ENCODE results near the gene PDK4. TPM values are rescaled to one million over a fixed set of nuclear protein-coding genes. Genes with fewer than 3 reads are reported as not detected.

Gene PDK4
- total RNA-seq, 4 donors from 2014 or later: 134 to 510 (median 273) TPM

DNA sequence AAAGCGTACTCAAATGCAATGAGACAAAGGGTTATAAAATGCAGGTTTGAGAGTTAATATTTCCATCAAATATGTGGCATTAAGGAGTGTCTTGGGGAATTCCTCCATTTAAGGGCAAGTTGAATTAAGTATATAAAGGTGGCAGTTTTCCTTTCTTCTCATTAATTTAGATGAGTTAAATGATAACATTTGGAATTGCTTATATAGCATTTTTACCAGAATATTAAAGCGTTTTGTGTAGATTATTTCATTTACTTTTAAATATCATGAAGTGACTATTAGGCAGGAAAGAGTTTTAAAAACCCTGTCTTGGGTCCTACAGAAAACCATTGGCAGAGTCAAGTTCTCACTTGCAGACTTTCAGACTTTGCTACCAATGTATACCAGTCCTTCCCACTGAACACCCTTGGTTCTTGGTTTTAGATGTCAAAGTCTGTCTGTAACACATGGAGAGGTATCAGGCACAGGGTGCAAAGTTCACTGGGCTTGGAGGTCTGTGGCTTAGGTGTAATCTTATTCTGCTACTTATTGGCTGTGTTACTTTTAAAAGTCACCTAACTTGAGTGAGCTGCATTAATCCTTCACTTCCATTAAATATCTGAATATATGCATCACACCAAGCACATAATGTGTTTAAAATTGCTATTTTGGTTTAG, 59.5 kb downstream of the PDK4 start:
- Histone ChIP-seq H3K36me3 (no peaks in the 10 kb centered on the region), H3K9me3 (no peaks in the 10 kb centered on the region), H3K27me3 (no peaks in the 10 kb centered on the region), H3K27ac (no peak overlapping the region), H3K4me1 (no peaks in the 10 kb centered on the region), H3K4me3 (no peak overlapping the region)
- DNase-seq: peak; percentile 26
- TF ChIP-seq EP300 (IDR thresholded peaks at IDR 0.05; ENCODE audit: low read depth) (no peak), POLR2AphosphoS5 (IDR thresholded peaks at IDR 0.05) (no peak), POLR2A (IDR thresholded peaks at IDR 0.05) (no peak)
- TF ChIP-seq, protein P1, sequence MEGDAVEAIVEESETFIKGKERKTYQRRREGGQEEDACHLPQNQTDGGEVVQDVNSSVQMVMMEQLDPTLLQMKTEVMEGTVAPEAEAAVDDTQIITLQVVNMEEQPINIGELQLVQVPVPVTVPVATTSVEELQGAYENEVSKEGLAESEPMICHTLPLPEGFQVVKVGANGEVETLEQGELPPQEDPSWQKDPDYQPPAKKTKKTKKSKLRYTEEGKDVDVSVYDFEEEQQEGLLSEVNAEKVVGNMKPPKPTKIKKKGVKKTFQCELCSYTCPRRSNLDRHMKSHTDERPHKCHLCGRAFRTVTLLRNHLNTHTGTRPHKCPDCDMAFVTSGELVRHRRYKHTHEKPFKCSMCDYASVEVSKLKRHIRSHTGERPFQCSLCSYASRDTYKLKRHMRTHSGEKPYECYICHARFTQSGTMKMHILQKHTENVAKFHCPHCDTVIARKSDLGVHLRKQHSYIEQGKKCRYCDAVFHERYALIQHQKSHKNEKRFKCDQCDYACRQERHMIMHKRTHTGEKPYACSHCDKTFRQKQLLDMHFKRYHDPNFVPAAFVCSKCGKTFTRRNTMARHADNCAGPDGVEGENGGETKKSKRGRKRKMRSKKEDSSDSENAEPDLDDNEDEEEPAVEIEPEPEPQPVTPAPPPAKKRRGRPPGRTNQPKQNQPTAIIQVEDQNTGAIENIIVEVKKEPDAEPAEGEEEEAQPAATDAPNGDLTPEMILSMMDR (IDR thresholded peaks at IDR 0.05): no peak
- 91 to 100% methylated on average over 2 of the region's 2 CpGs for WGBS, 2 donors (ENCODE audit: low coverage in 1 of 2)
- intact Hi-C loops (cut with DNase I; ENCODE audit: low total_unique reads) (no loop called here), in situ Hi-C loops (cut with MboI; ENCODE audit: low pct_ligation_motif_present in 1 of 4, low pct_unique_long_range_greater_than_20kb in 1 of 4, low sequenced_read_pairs in 3 of 4) (loop anchor here in 1 of 4 donors (10.0 kb wide), 1 partner anchor 138 kb away; no protein-coding TSS in a partner anchor)

DNA sequence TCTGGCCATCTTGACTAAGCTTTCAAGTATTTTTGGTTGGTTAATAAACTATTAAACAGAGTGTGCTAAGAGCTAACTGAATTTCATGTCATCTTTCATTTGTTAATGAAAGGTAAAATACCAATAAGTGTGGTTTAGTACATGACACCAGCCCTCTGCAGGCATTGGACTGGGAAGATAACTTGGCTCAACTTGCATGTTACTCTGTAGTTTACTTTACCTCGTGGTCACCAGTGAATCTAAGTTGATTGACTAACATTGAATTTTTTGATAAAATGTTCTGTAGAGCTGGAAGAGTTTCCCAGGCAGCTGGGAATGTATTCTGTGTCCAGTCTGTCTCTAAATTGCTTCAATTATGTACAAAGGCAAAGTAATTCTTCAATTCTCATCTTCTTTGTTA, 60.7 kb downstream of the PDK4 start:
- DNase-seq: no peak
- in situ Hi-C loops (cut with MboI; ENCODE audit: low pct_ligation_motif_present in 1 of 4, low pct_unique_long_range_greater_than_20kb in 1 of 4, low sequenced_read_pairs in 3 of 4): loop anchor here in 1 of 4 donors (10.0 kb wide), 1 partner anchor 139 kb away; no protein-coding TSS in a partner anchor
- no peak for TF ChIP-seq POLR2AphosphoS5 (IDR thresholded peaks at IDR 0.05)
- TF ChIP-seq EP300 (IDR thresholded peaks at IDR 0.05; ENCODE audit: low read depth): no peak
- TF ChIP-seq, protein P1 (IDR thresholded peaks at IDR 0.05): no peak
- TF ChIP-seq POLR2A (IDR thresholded peaks at IDR 0.05): no peak
- Histone ChIP-seq H3K4me1 (no peaks in the 10 kb centered on the region), H3K4me3 (no peak overlapping the region), H3K27me3 (no peaks in the 10 kb centered on the region), H3K36me3 (no peaks in the 10 kb centered on the region), H3K9me3 (no peaks in the 10 kb centered on the region), H3K27ac (no peak overlapping the region)
- 29 to 34% methylated on average over 1 of the region's 1 CpG for WGBS, 2 donors (ENCODE audit: low coverage in 1 of 2)
- intact Hi-C loops (cut with DNase I; ENCODE audit: low total_unique reads): no loop called here

DNA sequence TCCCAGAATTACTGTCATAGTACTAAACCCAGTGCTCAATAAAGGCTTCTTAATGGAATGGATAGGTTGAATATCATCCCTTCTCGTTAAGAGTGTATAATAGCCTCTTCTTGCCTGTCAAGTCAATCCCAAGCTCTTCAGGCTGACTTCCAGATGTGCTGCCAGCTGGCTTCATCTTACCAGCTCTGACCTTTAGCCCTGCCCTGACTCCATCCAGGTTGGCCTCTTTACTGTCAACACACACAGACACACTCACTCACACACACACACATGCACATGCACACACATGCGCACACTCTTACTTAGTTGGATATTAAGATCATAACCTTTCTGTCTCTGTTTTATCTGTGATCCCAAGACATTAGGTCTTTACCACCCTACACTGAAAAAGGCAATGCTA, 61.5 kb downstream of the PDK4 start:
- no peak overlapping the region for H3K4me3 ChIP-seq
- in situ Hi-C loops (cut with MboI; ENCODE audit: low pct_ligation_motif_present in 1 of 4, low pct_unique_long_range_greater_than_20kb in 1 of 4, low sequenced_read_pairs in 3 of 4) (loop anchor here in 1 of 4 donors (10.0 kb wide), 1 partner anchor 140 kb away; no protein-coding TSS in a partner anchor), intact Hi-C loops (cut with DNase I; ENCODE audit: low total_unique reads) (no loop called here)
- H3K27me3 ChIP-seq: no peaks in the 10 kb centered on the region
- no peak overlapping the region for H3K27ac ChIP-seq
- 13 to 65% methylated on average over 1 to 2 of the region's 2 CpGs for WGBS, 2 donors (ENCODE audit: low coverage in 1 of 2)
- no peaks in the 10 kb centered on the region for H3K9me3 ChIP-seq
- no peak for DNase-seq
- TF ChIP-seq EP300 (IDR thresholded peaks at IDR 0.05; ENCODE audit: low read depth): no peak
- no peak for TF ChIP-seq POLR2A (IDR thresholded peaks at IDR 0.05)
- no peak for TF ChIP-seq POLR2AphosphoS5 (IDR thresholded peaks at IDR 0.05)
- TF ChIP-seq, protein P1 (IDR thresholded peaks at IDR 0.05): no peak
- no peaks in the 10 kb centered on the region for H3K36me3 ChIP-seq
- no peaks in the 10 kb centered on the region for H3K4me1 ChIP-seq

Other genes starting within 250 kb of the PDK4 start
- gene PON3, start 200.1 kb downstream of the PDK4 start, total RNA-seq: 1 to 10 TPM in 2 of 4 donors, under 1 TPM in 1, not detected in 1; 0.60 to 4.2 (median 3.0) TPM
- 100 to 1,000 TPM; 120 to 299 (median 188) TPM for gene PON2, start 161.5 kb downstream of the PDK4 start, total RNA-seq
- not detected for gene ASB4, start 110.6 kb downstream of the PDK4 start, total RNA-seq
- 10 to 100 TPM in 1 of 4 donors, 1 to 10 TPM in 3; 1.8 to 37.0 (median 7.4) TPM for gene DYNC1I1, start 176.0 kb upstream of the PDK4 start, total RNA-seq

All from transverse colon (tissue), 4 donors.